Endothelial cell of umbilical vein (primary cell): ENCODE results near the gene DIP2B. TPM values are rescaled to one million over a fixed set of nuclear protein-coding genes. Genes with fewer than 3 reads are reported as not detected.

Source experiments
- BruUV-seq: library from RNA; stranded (reverse); fragments of 400-500 nt; replicated peaks from 2 replicates; lab custom pipeline; 2021; lab: Mats Ljungman, UMichigan
- CTCF ChIA-PET: fragments of 300-600, 350-600 bp; sonication (Branson Sonifier 250); formaldehyde crosslinking; loops from one replicate; lab custom pipeline; 2021; ENCODE audit warnings: antibody characterized with exemption, inconsistent platforms; lab: Charles Lee
- POLR2A ChIA-PET: fragments of 300-600, 350-600 bp; sonication (Branson Sonifier 250); formaldehyde crosslinking; loops from one replicate; lab custom pipeline; 2021; ENCODE audit warnings: antibody characterized with exemption, inconsistent platforms; lab: Charles Lee
- DNase-seq: peaks from one replicate; pipeline ENCODE4 v3.0.0-alpha.2; 2011; ENCODE audit warnings: low read depth, low spot score
- FAIRE-seq: peaks from 2 replicates; lab custom pipeline; 2011; peaks lifted over from hg19 to GRCh38; lab: Jason Lieb, UNC
- H2AFZ ChIP-seq: 2 replicates; pipeline ENCODE4 v1.6.0; 2012; ENCODE audit warnings: low read depth, low read length, control low read depth, inconsistent platforms
- H3K27ac ChIP-seq: 2 replicates; pipeline ENCODE4 v1.5.1; 2011; ENCODE audit warnings: low read depth, mild to moderate bottlenecking, control low read depth, low read length, moderate library complexity; ENCODE audit not compliant: insufficient read depth
- H3K27me3 ChIP-seq, 2 experiments: 2 replicates each; pipeline versions ENCODE4 v1.6.0 to v1.6.1; 2011; ENCODE audit warnings: low read length in 2 of 2, mixed read lengths in 1 of 2; ENCODE audit not compliant: control insufficient read depth in 2 of 2, insufficient read depth in 2 of 2
- H3K36me3 ChIP-seq, 2 experiments: 2 replicates in 1 of 2; 3 replicates in 1 of 2; pipeline ENCODE4 v1.5.1; 2011; ENCODE audit warnings: low read length in 2 of 2, mild to moderate bottlenecking in 1 of 2, moderate library complexity in 1 of 2; ENCODE audit not compliant: control insufficient read depth in 2 of 2, insufficient read depth in 2 of 2; ENCODE audit errors: extremely low read depth in 1 of 2
- H3K4me1 ChIP-seq: 3 replicates; pipeline ENCODE4 v1.5.1; 2011; ENCODE audit warnings: mild to moderate bottlenecking, low read length; ENCODE audit not compliant: control insufficient read depth, insufficient read depth; ENCODE audit errors: extremely low read depth
- H3K4me2 ChIP-seq: 2 replicates; pipeline ENCODE4 v1.6.1; 2011; ENCODE audit warnings: low read length, control low read depth, mixed read lengths; ENCODE audit not compliant: insufficient read depth
- H3K4me3 ChIP-seq, 3 experiments: fragments of 200-600 bp in 1 of 3; sonication (generic), shearing (Covaris generic) in 1 of 3; replicated peaks in 1 of 3; 2 replicates each; pipeline ENCODE4 v1.5.1; 2011 to 2016; ENCODE audit warnings: control low read depth in 3 of 3, low read length in 3 of 3, mild to moderate bottlenecking in 2 of 3, inconsistent platforms in 1 of 3, low read depth in 1 of 3, moderate library complexity in 1 of 3; ENCODE audit not compliant: insufficient read depth in 1 of 3
- H3K79me2 ChIP-seq: 2 replicates; pipeline ENCODE4 v1.6.0; 2012; ENCODE audit warnings: low read length, inconsistent platforms; ENCODE audit not compliant: control insufficient read depth, insufficient read depth
- H3K9ac ChIP-seq: replicated peaks from 2 replicates; pipeline ENCODE3; 2011; ENCODE audit warnings: low read length, control low read depth; ENCODE audit not compliant: insufficient read depth; ENCODE audit errors: extremely low read depth
- H3K9me1 ChIP-seq: replicated peaks from 3 replicates; pipeline ENCODE4 v1.6.0; 2011; ENCODE audit warnings: mild to moderate bottlenecking, low read length; ENCODE audit not compliant: control insufficient read depth, insufficient read depth; ENCODE audit errors: extremely low read depth
- H3K9me3 ChIP-seq: replicated peaks from 2 replicates; pipeline ENCODE4 v1.5.1; 2012; ENCODE audit warnings: low read length, inconsistent platforms; ENCODE audit not compliant: control insufficient read depth, insufficient read depth
- H4K20me1 ChIP-seq: replicated peaks from 2 replicates; pipeline ENCODE3; 2011; ENCODE audit warnings: mild to moderate bottlenecking, low read length; ENCODE audit not compliant: control insufficient read depth, insufficient read depth; ENCODE audit errors: extremely low read depth
- EZH2 ChIP-seq: IDR thresholded peaks from 2 replicates; pipeline ENCODE4 v1.6.1; 2012; ENCODE audit warnings: borderline replicate concordance, low read depth, mild to moderate bottlenecking, moderate library complexity, low read length, inconsistent platforms; ENCODE audit not compliant: severe bottlenecking
- FOS ChIP-seq: IDR thresholded peaks from 2 replicates; pipeline ENCODE4 v1.6.1; 2011; ENCODE audit warnings: mild to moderate bottlenecking, low read length, moderate library complexity, borderline replicate concordance; ENCODE audit not compliant: insufficient read depth
- GATA2 ChIP-seq: IDR thresholded peaks from 2 replicates; pipeline ENCODE4 v1.7.0; 2011; ENCODE audit warnings: low read depth, mild to moderate bottlenecking, moderate library complexity, mixed read lengths, low read length; ENCODE audit not compliant: insufficient read length, insufficient read depth
- JUN ChIP-seq: IDR thresholded peaks from 2 replicates; pipeline ENCODE4 v1.6.1; 2011; ENCODE audit warnings: borderline replicate concordance, low read depth; ENCODE audit not compliant: insufficient read length, insufficient read depth
- MYC ChIP-seq: IDR thresholded peaks from one replicate; pipeline ENCODE4 v1.6.1; 2011; ENCODE audit warnings: mild to moderate bottlenecking, low read depth, low read length
- POLR2A ChIP-seq: IDR thresholded peaks from 2 replicates; pipeline ENCODE4 v1.6.1; 2012; ENCODE audit warnings: low read depth, mild to moderate bottlenecking, control low read depth, low read length
- POLR2AphosphoS5 ChIP-seq: IDR thresholded peaks from 2 replicates; pipeline ENCODE4 v1.6.1; 2012; ENCODE audit warnings: low read depth, mild to moderate bottlenecking, control low read depth, low read length, moderate library complexity; ENCODE audit not compliant: insufficient read depth
- dilution Hi-C: fragments of 300-500 bp; cut with MboI; formaldehyde crosslinking; loops from one replicate; pipeline ENCODE4 v1.15.0; 2019; ENCODE audit warnings: low sequenced_read_pairs; ENCODE audit not compliant: extremely low pct_ligation_motif_present
- intact Hi-C: fragments of 100-400 bp; cut with micrococcal nuclease; formaldehyde crosslinking; loops from one replicate; pipeline ENCODE4 v1.10.0; 2022
- polyA plus RNA-seq, 4 experiments: library from polyadenylated mRNA; depleted of rRNA in 3 of 4; stranded (reverse) in 3 of 4; unstranded in 1 of 4; fragments of >200 nt; gene quantifications; 2 replicates each; pipeline versions ENCODE4 v1.2.1 to v1.2.3, GENCODE V29; 2011 to 2012; ENCODE audit warnings: missing spikeins in 1 of 4
- total RNA-seq: library from RNA; stranded (reverse); gene quantifications from 2 replicates; pipeline ENCODE4 v1.2.3, GENCODE V29; 2021
- TF ChIP-seq, protein P1 (sequence below): IDR thresholded peaks from 2 replicates; pipeline ENCODE4 v1.6.1; 2011; ENCODE audit not compliant: insufficient read depth, insufficient read length
- TF ChIP-seq, protein P2 (sequence below), 2 donors: IDR thresholded peaks; 1 replicate in 1 of 2; 2 replicates in 1 of 2; pipeline ENCODE4 v1.5.1; 2011; ENCODE audit warnings: low read length in 2 of 2, mild to moderate bottlenecking in 2 of 2, moderate library complexity in 2 of 2, control low read depth in 1 of 2, inconsistent platforms in 1 of 2, low read depth in 1 of 2; ENCODE audit not compliant: insufficient read depth in 1 of 2; ENCODE audit errors: extremely low read depth in 1 of 2

DIP2B gene
- total and polyA plus RNA-seq, 2 donors (not counting 3 experiments of a cell fraction or from before 2014, with no cell fraction given), result 14.5 to 28.0 TPM

DNA sequence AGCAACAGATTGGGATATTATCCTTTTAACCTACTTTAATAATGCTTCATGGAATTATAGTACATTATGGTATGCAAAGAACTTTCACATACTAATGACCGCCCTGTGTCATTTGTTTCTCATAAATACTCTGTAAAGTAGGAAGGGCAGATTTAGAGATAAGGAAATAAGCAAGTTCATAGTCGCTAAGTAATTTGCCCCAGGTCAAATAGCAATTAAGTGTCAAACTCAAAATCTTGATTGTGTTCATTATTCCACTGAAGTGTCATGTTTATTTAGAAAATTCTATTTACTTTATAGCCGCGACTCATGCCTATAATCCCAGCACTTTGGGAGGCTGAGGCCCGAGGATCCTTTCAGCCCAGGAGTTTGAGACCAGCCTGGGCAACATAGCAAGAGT lies 160.4 kb downstream of the DIP2B start:
- intact Hi-C loops (no loop called here), dilution Hi-C loops (no loop called here)
- Histone ChIP-seq H3K4me1 (no peaks in the 10 kb centered on the region), H3K9me3 (no peaks in the 10 kb centered on the region), H3K4me2 (no peak overlapping the region), H3K4me3 (no peak overlapping the region), H4K20me1 (no peaks in the 10 kb centered on the region), H2AFZ (no peak overlapping the region), H3K79me2 (no peaks in the 10 kb centered on the region), H3K9ac (no peak overlapping the region), H3K36me3 (no peaks in the 10 kb centered on the region), H3K27ac (no peak overlapping the region), H3K9me1 (no peaks in the 10 kb centered on the region), H3K27me3 (no peaks in the 10 kb centered on the region)
- DNase-seq (no peak), FAIRE-seq (no peak)
- no peak for TF ChIP-seq JUN
- TF ChIP-seq GATA2, result no peak
- TF ChIP-seq, protein P1, sequence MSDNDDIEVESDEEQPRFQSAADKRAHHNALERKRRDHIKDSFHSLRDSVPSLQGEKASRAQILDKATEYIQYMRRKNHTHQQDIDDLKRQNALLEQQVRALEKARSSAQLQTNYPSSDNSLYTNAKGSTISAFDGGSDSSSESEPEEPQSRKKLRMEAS, result no peak
- no peak for TF ChIP-seq FOS
- no peak for TF ChIP-seq POLR2AphosphoS5
- no peak for TF ChIP-seq MYC
- TF ChIP-seq EZH2, result no peak
- TF ChIP-seq POLR2A, result no peak
- TF ChIP-seq, protein P2, sequence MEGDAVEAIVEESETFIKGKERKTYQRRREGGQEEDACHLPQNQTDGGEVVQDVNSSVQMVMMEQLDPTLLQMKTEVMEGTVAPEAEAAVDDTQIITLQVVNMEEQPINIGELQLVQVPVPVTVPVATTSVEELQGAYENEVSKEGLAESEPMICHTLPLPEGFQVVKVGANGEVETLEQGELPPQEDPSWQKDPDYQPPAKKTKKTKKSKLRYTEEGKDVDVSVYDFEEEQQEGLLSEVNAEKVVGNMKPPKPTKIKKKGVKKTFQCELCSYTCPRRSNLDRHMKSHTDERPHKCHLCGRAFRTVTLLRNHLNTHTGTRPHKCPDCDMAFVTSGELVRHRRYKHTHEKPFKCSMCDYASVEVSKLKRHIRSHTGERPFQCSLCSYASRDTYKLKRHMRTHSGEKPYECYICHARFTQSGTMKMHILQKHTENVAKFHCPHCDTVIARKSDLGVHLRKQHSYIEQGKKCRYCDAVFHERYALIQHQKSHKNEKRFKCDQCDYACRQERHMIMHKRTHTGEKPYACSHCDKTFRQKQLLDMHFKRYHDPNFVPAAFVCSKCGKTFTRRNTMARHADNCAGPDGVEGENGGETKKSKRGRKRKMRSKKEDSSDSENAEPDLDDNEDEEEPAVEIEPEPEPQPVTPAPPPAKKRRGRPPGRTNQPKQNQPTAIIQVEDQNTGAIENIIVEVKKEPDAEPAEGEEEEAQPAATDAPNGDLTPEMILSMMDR (IDR thresholded peaks at IDR 0.05; ENCODE audit: extremely low read depth in 1 of 2, insufficient read depth in 1 of 2, low read depth in 1 of 2, low read length in 2 of 2), result no peak
- CTCF ChIA-PET, result interaction anchor here (1.1 to 1.2 kb wide), 2 partner anchors 10 to 27 kb away, joined by 3 to 4 read pairs; no protein-coding TSS in a partner anchor
- BruUV-seq, result no TSS peak
- POLR2A ChIA-PET, result no interaction called here
